KMS-11 (cell line): ENCODE measurements around the gene WNT11.
A peak's percentile ranks its signal among the peaks of the same experiment; 100 is the strongest.

Source experiments
- H2AFZ ChIP-seq: fragments of 200-600 bp; sonication (generic); 2 replicates; pipeline ENCODE4 v1.6.1; 2016; ENCODE audit warnings: antibody characterized with exemption, mixed run types, low read depth
- H3K27ac ChIP-seq: fragments of 200-600 bp; sonication (generic); 2 replicates; pipeline ENCODE4 v1.6.1; 2016; ENCODE audit warnings: mild to moderate bottlenecking, mixed run types
- H3K27me3 ChIP-seq: fragments of 200-600 bp; sonication (generic); 2 replicates; pipeline ENCODE4 v1.6.1; 2017; ENCODE audit warnings: mild to moderate bottlenecking, low read depth, mixed run types, moderate library complexity; ENCODE audit not compliant: insufficient read depth
- H3K36me3 ChIP-seq: fragments of 200-600 bp; sonication (generic); 2 replicates; pipeline ENCODE4 v1.6.1; 2017; ENCODE audit warnings: mild to moderate bottlenecking, mixed run types; ENCODE audit not compliant: insufficient read depth
- H3K4me1 ChIP-seq: fragments of 200-600 bp; sonication (generic); 2 replicates; pipeline ENCODE4 v1.6.1; 2016; ENCODE audit warnings: mild to moderate bottlenecking, low read depth, mixed run types; ENCODE audit not compliant: poor library complexity, severe bottlenecking
- H3K4me2 ChIP-seq: fragments of 200-600 bp; sonication (generic); 2 replicates; pipeline ENCODE4 v1.7.0; 2016; ENCODE audit warnings: mild to moderate bottlenecking, mixed run types
- H3K4me3 ChIP-seq: fragments of 200-600 bp; sonication (generic); IDR thresholded peaks from 2 replicates; pipeline ENCODE4 v1.6.1; 2017; ENCODE audit warnings: low read depth, low read length, mixed read lengths; ENCODE audit not compliant: insufficient read depth
- H3K79me2 ChIP-seq: fragments of 200-600 bp; sonication (generic); 2 replicates; pipeline ENCODE4 v1.6.1; 2016; ENCODE audit warnings: low read depth, mixed run types; ENCODE audit not compliant: insufficient read depth
- H3K9ac ChIP-seq: fragments of 200-600 bp; sonication (generic); 2 replicates; pipeline ENCODE4 v1.6.1; 2016; ENCODE audit warnings: mild to moderate bottlenecking, mixed run types
- H4K20me1 ChIP-seq: fragments of 200-600 bp; sonication (generic); 2 replicates; pipeline ENCODE4 v1.6.1; 2016; ENCODE audit warnings: mild to moderate bottlenecking, mixed run types; ENCODE audit not compliant: insufficient read depth
- CTCF ChIP-seq: fragments of 200-600 bp; sonication (generic); conservative IDR thresholded peaks from 2 replicates; pipeline ENCODE4 v1.6.1; 2017; ENCODE audit warnings: low read depth, mild to moderate bottlenecking, antibody characterized with exemption, low read length, moderate library complexity, mixed read lengths

Gene WNT11

GRCh38 chr11:76212086-76213035 is 6.1 kb upstream of the WNT11 start:
- H3K79me2 ChIP-seq = peaks cover 17% of the 10 kb centered on the region
- H4K20me1 ChIP-seq = no peaks in the 10 kb centered on the region
- no peak for TF ChIP-seq CTCF
- H3K4me1 ChIP-seq = peaks cover 80% of the 10 kb centered on the region
- no peak overlapping the region for H3K4me3 ChIP-seq
- no peaks in the 10 kb centered on the region for H3K27me3 ChIP-seq
- no peaks in the 10 kb centered on the region for H3K36me3 ChIP-seq
- H3K4me2 ChIP-seq = peak overlapping the region; percentile 11; the same call in 1 of the 2 replicates
- H2AFZ ChIP-seq = no peak overlapping the region
- no peak overlapping the region for H3K27ac ChIP-seq
- H3K9ac ChIP-seq = no peak overlapping the region

GRCh38 chr11:76210931-76211851 is 4.9 kb upstream of the WNT11 start:
- H3K4me3 ChIP-seq = no peak overlapping the region
- peaks cover 22% of the 10 kb centered on the region for H3K79me2 ChIP-seq
- H3K27ac ChIP-seq = peak overlapping the region; percentile 76; the same call in 1 of the 2 replicates
- no peaks in the 10 kb centered on the region for H3K36me3 ChIP-seq
- H3K9ac ChIP-seq = peak overlapping the region; percentile 83
- H4K20me1 ChIP-seq = no peaks in the 10 kb centered on the region
- peak overlapping the region; percentile 89 for H2AFZ ChIP-seq
- no peak for TF ChIP-seq CTCF
- peaks cover 70% of the 10 kb centered on the region for H3K4me1 ChIP-seq
- H3K27me3 ChIP-seq = no peaks in the 10 kb centered on the region
- H3K4me2 ChIP-seq = peak overlapping the region; percentile 72

GRCh38 chr11:76209973-76210930 is 4.0 kb upstream of the WNT11 start:
- TF ChIP-seq CTCF = no peak
- peak overlapping the region; percentile 83 for H3K9ac ChIP-seq
- H3K27ac ChIP-seq = peak overlapping the region; percentile 76
- H3K36me3 ChIP-seq = no peaks in the 10 kb centered on the region
- peaks cover 22% of the 10 kb centered on the region for H3K79me2 ChIP-seq
- H3K4me2 ChIP-seq = peak overlapping the region; percentile 72
- no peak overlapping the region for H3K4me3 ChIP-seq
- no peaks in the 10 kb centered on the region for H4K20me1 ChIP-seq
- peaks cover 61% of the 10 kb centered on the region for H3K4me1 ChIP-seq
- peak overlapping the region; percentile 89 for H2AFZ ChIP-seq
- no peaks in the 10 kb centered on the region for H3K27me3 ChIP-seq
